CD14-positive monocyte (primary cell): ENCODE data around the gene RPGRIP1L. TPM values are rescaled to one million over a fixed set of nuclear protein-coding genes. Genes with fewer than 3 reads are reported as not detected.

Source experiments
- DNase-seq, 3 donors: peaks; one replicate each; pipeline ENCODE4 v3.0.0-alpha.2; 2011 to 2022
- H2AFZ ChIP-seq: 2 replicates; pipeline ENCODE4 v1.6.0; 2012; ENCODE audit warnings: mild to moderate bottlenecking, low read depth, low read length, inconsistent platforms; ENCODE audit not compliant: insufficient read depth, poor library complexity, severe bottlenecking
- H3K27ac ChIP-seq, 2 donors: 1 replicate in 1 of 2; 2 replicates in 1 of 2; pipeline ENCODE4 v1.5.1; 2012 to 2013; ENCODE audit warnings: low read length in 2 of 2, control low read depth in 1 of 2, inconsistent platforms in 1 of 2, low read depth in 1 of 2, mild to moderate bottlenecking in 1 of 2
- H3K27me3 ChIP-seq, 2 donors: one replicate each; pipeline versions ENCODE4 v1.6.0 to v1.6.1; 2011 to 2013; ENCODE audit warnings: low read length in 2 of 2; ENCODE audit not compliant: control insufficient read depth in 2 of 2, insufficient read depth in 2 of 2
- H3K36me3 ChIP-seq, 2 donors: replicated peaks in 1 of 2; 1 replicate in 1 of 2; 2 replicates in 1 of 2; pipeline versions ENCODE4 v1.5.1 to v1.6.1; 2012 to 2013; ENCODE audit warnings: low read length in 2 of 2, control low read depth in 1 of 2, inconsistent platforms in 1 of 2, mild to moderate bottlenecking in 1 of 2; ENCODE audit not compliant: insufficient read depth in 2 of 2, control insufficient read depth in 1 of 2
- H3K4me1 ChIP-seq, 2 donors: 1 replicate in 1 of 2; 2 replicates in 1 of 2; pipeline versions ENCODE4 v1.5.1 to v1.6.1; 2012 to 2013; ENCODE audit warnings: low read length in 2 of 2, control low read depth in 1 of 2, inconsistent platforms in 1 of 2, mild to moderate bottlenecking in 1 of 2, moderate library complexity in 1 of 2; ENCODE audit not compliant: insufficient read depth in 2 of 2, control insufficient read depth in 1 of 2
- H3K4me2 ChIP-seq: replicated peaks from 2 replicates; pipeline ENCODE3; 2012; ENCODE audit warnings: low read length, moderate library complexity, mild to moderate bottlenecking; ENCODE audit not compliant: poor library complexity, severe bottlenecking; ENCODE audit errors: extremely low read depth
- H3K4me3 ChIP-seq, 3 experiments: fragments of 200-600 bp in 1 of 3; sonication (generic) in 1 of 3; replicated peaks in 1 of 3; 1 replicate in 2 of 3; 2 replicates in 1 of 3; pipeline ENCODE4 v1.5.1; 2011 to 2013; ENCODE audit warnings: low read length in 3 of 3, mild to moderate bottlenecking in 3 of 3, control low read depth in 2 of 3, low read depth in 2 of 3, inconsistent platforms in 1 of 3, moderate library complexity in 1 of 3
- H3K79me2 ChIP-seq: 2 replicates; pipeline ENCODE4 v1.6.0; 2012; ENCODE audit warnings: mild to moderate bottlenecking, control low read depth, inconsistent platforms, low read length, moderate library complexity; ENCODE audit not compliant: insufficient read depth
- H3K9ac ChIP-seq: 2 replicates; pipeline ENCODE4 v1.6.0; 2017; ENCODE audit warnings: low read length, mild to moderate bottlenecking; ENCODE audit not compliant: insufficient read depth, poor library complexity, severe bottlenecking
- H3K9me3 ChIP-seq, 2 donors: replicated peaks in 1 of 2; 1 replicate in 1 of 2; 2 replicates in 1 of 2; pipeline versions ENCODE4 v1.5.1 to v1.6.1; 2012 to 2013; ENCODE audit warnings: low read length in 2 of 2, control low read depth in 1 of 2; ENCODE audit not compliant: control insufficient read depth in 1 of 2, insufficient read depth in 1 of 2
- H4K20me1 ChIP-seq: 2 replicates; pipeline ENCODE4 v1.6.0; 2012; ENCODE audit warnings: mild to moderate bottlenecking, low read length, control low read depth, moderate library complexity; ENCODE audit not compliant: insufficient read depth
- H3K27ac Mint-ChIP-seq, 7 donors: one replicate each; pipeline ENCODE4 v1.8.0; 2020; ENCODE audit warnings: mild to moderate bottlenecking in 7 of 7, mixed read lengths in 7 of 7, moderate library complexity in 6 of 7, inconsistent platforms in 2 of 7
- H3K27me3 Mint-ChIP-seq, 3 donors: one replicate each; pipeline ENCODE4 v1.8.0; 2021 to 2022; ENCODE audit warnings: low read depth in 3 of 3, mild to moderate bottlenecking in 3 of 3, mixed read lengths in 3 of 3, moderate library complexity in 3 of 3, inconsistent platforms in 1 of 3
- H3K36me3 Mint-ChIP-seq, 2 donors: one replicate each; pipeline ENCODE4 v1.8.0; 2020; ENCODE audit warnings: mixed read lengths in 2 of 2, inconsistent platforms in 1 of 2, mild to moderate bottlenecking in 1 of 2
- H3K4me1 Mint-ChIP-seq: one replicate; pipeline ENCODE4 v1.8.0; 2020; ENCODE audit warnings: mild to moderate bottlenecking, mixed read lengths
- H3K4me3 Mint-ChIP-seq, 2 donors: one replicate each; pipeline ENCODE4 v1.8.0; 2020; ENCODE audit warnings: mild to moderate bottlenecking in 2 of 2, mixed read lengths in 2 of 2, moderate library complexity in 1 of 2
- H3K9me3 Mint-ChIP-seq, 7 donors: one replicate each; pipeline ENCODE4 v1.8.0; 2020 to 2022; ENCODE audit warnings: mixed read lengths in 7 of 7, mild to moderate bottlenecking in 6 of 7, moderate library complexity in 6 of 7, inconsistent platforms in 2 of 7
- WGBS: methylation state at CpG from one replicate; pipeline ENCODE4 v1.1.5; 2013; ENCODE audit warnings: missing lambda C conversion rate; ENCODE audit not compliant: insufficient coverage; 5-methylcytosine and 5-hydroxymethylcytosine counted together
- intact Hi-C, 2 donors: fragments of 100-400 bp; cut with micrococcal nuclease; formaldehyde crosslinking; loops; one replicate each; pipeline versions ENCODE4 v1.15.0 to v1.15.1; 2023
- polyA plus RNA-seq, 3 donors: library from polyadenylated mRNA; depleted of rRNA in 1 of 3; unstranded in 2 of 3; stranded (reverse) in 1 of 3; fragments of 300-500 nt in 2 of 3; fragments of >200 nt in 1 of 3; fragmentation: Illumina TruSeq in 2 of 3; gene quantifications; 1 replicate in 2 of 3; 2 replicates in 1 of 3; pipeline ENCODE4 v1.2.3, GENCODE V29; 2012 to 2021
- TF ChIP-seq, protein P1 (sequence below): fragments of 200-600 bp; IDR thresholded peaks from one replicate; pipeline ENCODE4 v1.8.0; 2022; ENCODE audit warnings: antibody characterized with exemption, mild to moderate bottlenecking

The RPGRIP1L gene
- polyA plus RNA-seq, 3 donors = 0.11 to 0.18 TPM; not detected in 1

DNA sequence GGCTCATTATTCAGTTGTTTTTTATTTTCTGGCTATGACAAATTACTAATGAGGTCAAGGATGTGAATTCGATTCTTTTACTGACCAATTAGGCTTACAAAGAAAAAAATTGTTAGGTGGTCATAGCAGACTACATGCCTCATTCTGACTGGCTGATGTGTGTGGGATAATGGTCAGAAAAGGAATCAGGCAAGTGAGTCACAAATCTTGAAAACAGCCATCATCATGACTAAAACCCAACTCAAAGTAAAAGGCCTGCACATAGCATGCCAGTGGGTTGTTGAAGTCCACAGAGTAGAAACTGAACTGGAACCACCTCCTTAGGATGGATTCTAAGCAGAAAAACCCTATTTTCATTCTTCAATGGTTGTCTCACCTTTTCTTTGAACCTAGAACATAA lies 8.6 kb downstream of the RPGRIP1L start:
- intact Hi-C loops = no loop called here
- H3K9ac ChIP-seq = no peak overlapping the region
- Mint-ChIP-seq H3K27me3 (peaks cover 0 to 1% (median 0%) of the 10 kb centered on the region in 3 donors), H3K9me3 (peaks cover 5 to 11% (median 6%) of the 10 kb centered on the region in 7 donors), H3K4me3 (no peak overlapping the region), H3K36me3 (no peaks in the 10 kb centered on the region), H3K4me1 (no peaks in the 10 kb centered on the region), H3K27ac (no peak overlapping the region)
- H4K20me1 ChIP-seq = no peaks in the 10 kb centered on the region
- WGBS = no CpG with 5 or more reads among the region's 1 CpG
- H3K27ac ChIP-seq = no peak overlapping the region
- TF ChIP-seq, protein P1, sequence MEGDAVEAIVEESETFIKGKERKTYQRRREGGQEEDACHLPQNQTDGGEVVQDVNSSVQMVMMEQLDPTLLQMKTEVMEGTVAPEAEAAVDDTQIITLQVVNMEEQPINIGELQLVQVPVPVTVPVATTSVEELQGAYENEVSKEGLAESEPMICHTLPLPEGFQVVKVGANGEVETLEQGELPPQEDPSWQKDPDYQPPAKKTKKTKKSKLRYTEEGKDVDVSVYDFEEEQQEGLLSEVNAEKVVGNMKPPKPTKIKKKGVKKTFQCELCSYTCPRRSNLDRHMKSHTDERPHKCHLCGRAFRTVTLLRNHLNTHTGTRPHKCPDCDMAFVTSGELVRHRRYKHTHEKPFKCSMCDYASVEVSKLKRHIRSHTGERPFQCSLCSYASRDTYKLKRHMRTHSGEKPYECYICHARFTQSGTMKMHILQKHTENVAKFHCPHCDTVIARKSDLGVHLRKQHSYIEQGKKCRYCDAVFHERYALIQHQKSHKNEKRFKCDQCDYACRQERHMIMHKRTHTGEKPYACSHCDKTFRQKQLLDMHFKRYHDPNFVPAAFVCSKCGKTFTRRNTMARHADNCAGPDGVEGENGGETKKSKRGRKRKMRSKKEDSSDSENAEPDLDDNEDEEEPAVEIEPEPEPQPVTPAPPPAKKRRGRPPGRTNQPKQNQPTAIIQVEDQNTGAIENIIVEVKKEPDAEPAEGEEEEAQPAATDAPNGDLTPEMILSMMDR = no peak
- no peak overlapping the region for H3K4me3 ChIP-seq
- no peak for DNase-seq
- H3K27me3 ChIP-seq = no peaks in the 10 kb centered on the region
- no peaks in the 10 kb centered on the region for H3K4me1 ChIP-seq
- no peak overlapping the region for H3K4me2 ChIP-seq
- no peaks in the 10 kb centered on the region for H3K9me3 ChIP-seq
- no peaks in the 10 kb centered on the region for H3K36me3 ChIP-seq
- no peak overlapping the region for H2AFZ ChIP-seq
- H3K79me2 ChIP-seq = no peaks in the 10 kb centered on the region

DNA sequence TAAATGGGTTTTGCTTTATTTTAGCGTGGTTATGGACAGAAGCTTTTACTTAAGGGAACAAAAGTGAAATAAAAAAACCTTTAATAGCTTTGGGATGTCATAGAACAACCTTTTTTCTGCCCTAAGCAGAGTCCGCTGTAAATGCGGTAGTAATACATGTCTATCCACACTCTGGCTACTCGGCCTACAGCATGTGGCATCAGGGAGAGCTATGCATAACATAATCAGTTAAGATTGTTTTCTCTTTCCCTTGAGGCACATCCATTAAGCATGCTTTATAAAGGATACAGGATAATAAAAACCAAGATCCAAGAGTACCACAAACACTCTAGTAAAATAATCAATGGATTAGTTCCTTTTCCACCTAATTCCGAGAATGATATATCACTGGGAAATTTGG lies 10.3 kb downstream of the RPGRIP1L start:
- Mint-ChIP-seq H3K9me3 (peaks cover 5 to 11% (median 6%) of the 10 kb centered on the region in 7 donors), H3K27ac (no peak overlapping the region), H3K4me1 (no peaks in the 10 kb centered on the region), H3K4me3 (no peak overlapping the region), H3K36me3 (no peaks in the 10 kb centered on the region), H3K27me3 (no peaks in the 10 kb centered on the region)
- 100% methylated on average over 3 of the region's 5 CpGs for WGBS
- Histone ChIP-seq H3K4me2 (no peak overlapping the region), H3K4me1 (no peaks in the 10 kb centered on the region), H3K9me3 (no peaks in the 10 kb centered on the region), H3K4me3 (no peak overlapping the region), H3K27ac (no peak overlapping the region), H3K36me3 (no peaks in the 10 kb centered on the region), H3K79me2 (no peaks in the 10 kb centered on the region), H4K20me1 (no peaks in the 10 kb centered on the region), H3K9ac (no peak overlapping the region), H3K27me3 (no peaks in the 10 kb centered on the region), H2AFZ (no peak overlapping the region)
- no peak for DNase-seq
- intact Hi-C loops = no loop called here
- TF ChIP-seq, protein P1 = no peak
